NCI-H1417 (cell line): ENCODE results near the gene TCEAL9.
"Not testable (repeated sequence)": the region's sequence is repeated elsewhere in the genome, so short reads cannot be mapped to it uniquely, and the experiment has no call there.

Source experiments
- DNase-seq, 3 experiments: peaks; one replicate each; lab custom pipeline; 2025; lab: John Stamatoyannopoulos, UW

TCEAL9 gene

GRCh38 chrX:103356130-103356798 is at the start of gene TCEAL9:
TCEAL9 (plus strand) TSS chrX:103356506; CDS start chrX:103357685, 1,179 bp downstream.
- peak; percentile 28 to 77 (median 63) for DNase-seq

- DNase-seq = peak in 1 of 3 experiments; percentile 33
Observed at GRCh38 chrX:103309860-103310554, 46.3 kb upstream of the TCEAL9 start.

- DNase-seq = peak; percentile 60 to 87 (median 81)
Observed at GRCh38 chrX:103310555-103311398, 45.5 kb upstream of the TCEAL9 start, which contains the start of gene BEX2. BEX2 (minus strand) TSS chrX:103310990; CDS start chrX:103309976, 1,014 bp downstream.

GRCh38 chrX:103311399-103311780 is 44.9 kb upstream of the TCEAL9 start:
- no peak for DNase-seq

GRCh38 chrX:103329991-103330390 is 26.3 kb upstream of the TCEAL9 start, which contains the start of gene TCEAL7:
TCEAL7 (plus strand) TSS chrX:103330239; CDS start chrX:103331404, 1,165 bp downstream.
- DNase-seq = no peak

GRCh38 chrX:103330681-103331288 is 25.5 kb upstream of the TCEAL9 start:
- no peak for DNase-seq

- DNase-seq = no peak
Observed at GRCh38 chrX:103338663-103339062, 17.6 kb upstream of the TCEAL9 start.

- peak; percentile 4 to 41 (median 17) for DNase-seq
Observed at GRCh38 chrX:103343105-103343504, 13.2 kb upstream of the TCEAL9 start.

GRCh38 chrX:103344606-103345005 is 11.7 kb upstream of the TCEAL9 start:
- no peak for DNase-seq

GRCh38 chrX:103347682-103348397 is 8.5 kb upstream of the TCEAL9 start:
- no peak for DNase-seq

- DNase-seq = peak in 2 of 3 experiments; percentile 24 to 46
Observed at GRCh38 chrX:103356858-103357257, 552 bp downstream of the TCEAL9 start.

GRCh38 chrX:103357871-103358270 is 1.6 kb downstream of the TCEAL9 start:
- DNase-seq = no peak

- not testable (repeated sequence) for DNase-seq
Observed at GRCh38 chrX:103359605-103360004, 3.3 kb downstream of the TCEAL9 start.

- no peak for DNase-seq
Observed at GRCh38 chrX:103360092-103360491, 3.8 kb downstream of the TCEAL9 start.

- no peak for DNase-seq
Observed at GRCh38 chrX:103360916-103361315, 4.6 kb downstream of the TCEAL9 start.

GRCh38 chrX:103361798-103362197 is 5.5 kb downstream of the TCEAL9 start:
- no peak for DNase-seq

GRCh38 chrX:103362474-103362873 is 6.2 kb downstream of the TCEAL9 start:
- DNase-seq = no peak

GRCh38 chrX:103363046-103363445 is 6.7 kb downstream of the TCEAL9 start:
- no peak for DNase-seq

GRCh38 chrX:103367502-103367901 is 11.2 kb downstream of the TCEAL9 start:
- DNase-seq = no peak

- DNase-seq = no peak
Observed at GRCh38 chrX:103369479-103369878, 13.2 kb downstream of the TCEAL9 start.

- DNase-seq = no peak
Observed at GRCh38 chrX:103372886-103373285, 16.6 kb downstream of the TCEAL9 start.
